22Rv1 (cell line): ENCODE data around the gene RPS4Y1.

ENCODE experiments used
- CTCF ChIP-seq: fragments of 450-650 bp; IDR thresholded peaks from 2 replicates; pipeline ENCODE4 v1.5.1; 2017; ENCODE audit warnings: mild to moderate bottlenecking
- ZFX ChIP-seq: fragments of 450-650 bp; IDR thresholded peaks from 2 replicates; pipeline ENCODE4 v1.6.1; 2017; ENCODE audit warnings: antibody characterized with exemption, borderline replicate concordance

GRCh38 chrY:2796977-2797523 lies 44.4 kb upstream of the RPS4Y1 start:
- TF ChIP-seq CTCF (no peak), ZFX (no peak)
